ENCODE results near the gene ZNF526.

GRCh38 chr19:42233678-42234292 lies 13.7 kb downstream of the ZNF526 start:
- TF ChIP-seq, protein P1, sequence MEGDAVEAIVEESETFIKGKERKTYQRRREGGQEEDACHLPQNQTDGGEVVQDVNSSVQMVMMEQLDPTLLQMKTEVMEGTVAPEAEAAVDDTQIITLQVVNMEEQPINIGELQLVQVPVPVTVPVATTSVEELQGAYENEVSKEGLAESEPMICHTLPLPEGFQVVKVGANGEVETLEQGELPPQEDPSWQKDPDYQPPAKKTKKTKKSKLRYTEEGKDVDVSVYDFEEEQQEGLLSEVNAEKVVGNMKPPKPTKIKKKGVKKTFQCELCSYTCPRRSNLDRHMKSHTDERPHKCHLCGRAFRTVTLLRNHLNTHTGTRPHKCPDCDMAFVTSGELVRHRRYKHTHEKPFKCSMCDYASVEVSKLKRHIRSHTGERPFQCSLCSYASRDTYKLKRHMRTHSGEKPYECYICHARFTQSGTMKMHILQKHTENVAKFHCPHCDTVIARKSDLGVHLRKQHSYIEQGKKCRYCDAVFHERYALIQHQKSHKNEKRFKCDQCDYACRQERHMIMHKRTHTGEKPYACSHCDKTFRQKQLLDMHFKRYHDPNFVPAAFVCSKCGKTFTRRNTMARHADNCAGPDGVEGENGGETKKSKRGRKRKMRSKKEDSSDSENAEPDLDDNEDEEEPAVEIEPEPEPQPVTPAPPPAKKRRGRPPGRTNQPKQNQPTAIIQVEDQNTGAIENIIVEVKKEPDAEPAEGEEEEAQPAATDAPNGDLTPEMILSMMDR (IDR thresholded peaks at IDR 0.05), result no peak
- TF ChIP-seq POLR2A (IDR thresholded peaks at IDR 0.05), result no peak

Data from esophagus squamous epithelium (tissue), 4 donors.